GM15510 (cell line): ENCODE measurements around the gene SHH.

Source experiments
- POLR2A ChIP-seq: IDR thresholded peaks from 3 replicates; pipeline ENCODE4 v1.6.1; 2011; ENCODE audit warnings: borderline replicate concordance; ENCODE audit not compliant: insufficient read length; ENCODE audit errors: extremely low read depth

Gene SHH

GRCh38 chr7:155780884-155781283 lies 31.4 kb downstream of the SHH start:
- no peak for TF ChIP-seq POLR2A

- TF ChIP-seq POLR2A, result no peak
These were observed 33.9 kb downstream of the SHH start for GRCh38 chr7:155778349-155778748.

- TF ChIP-seq POLR2A, result no peak
These were observed 35.7 kb downstream of the SHH start for GRCh38 chr7:155776606-155777005.

GRCh38 chr7:155775691-155776090 lies 36.6 kb downstream of the SHH start:
- no peak for TF ChIP-seq POLR2A

- no peak for TF ChIP-seq POLR2A
These were observed 37.3 kb downstream of the SHH start for GRCh38 chr7:155774947-155775346.

- no peak for TF ChIP-seq POLR2A
These were observed 38.7 kb downstream of the SHH start for GRCh38 chr7:155773531-155773930.

GRCh38 chr7:155770241-155770640 lies 42.0 kb downstream of the SHH start:
- TF ChIP-seq POLR2A, result no peak

GRCh38 chr7:155769701-155770100 lies 42.6 kb downstream of the SHH start:
- no peak for TF ChIP-seq POLR2A

- TF ChIP-seq POLR2A, result no peak
These were observed 45.0 kb downstream of the SHH start for GRCh38 chr7:155766966-155767916.

GRCh38 chr7:155766386-155766785 lies 45.9 kb downstream of the SHH start:
- no peak for TF ChIP-seq POLR2A

GRCh38 chr7:155765458-155765857 lies 46.8 kb downstream of the SHH start:
- no peak for TF ChIP-seq POLR2A

GRCh38 chr7:155764438-155764793 lies 47.8 kb downstream of the SHH start:
- TF ChIP-seq POLR2A, result no peak

GRCh38 chr7:155763691-155764437 lies 48.4 kb downstream of the SHH start:
- TF ChIP-seq POLR2A, result no peak

- TF ChIP-seq POLR2A, result no peak
These were observed 49.1 kb downstream of the SHH start for GRCh38 chr7:155763122-155763521.

GRCh38 chr7:155762655-155763054 lies 49.6 kb downstream of the SHH start:
- no peak for TF ChIP-seq POLR2A

GRCh38 chr7:155762036-155762435 lies 50.2 kb downstream of the SHH start:
- TF ChIP-seq POLR2A, result no peak
